DMS79 treated with DMSO at 0.1 percent for 48 hours (cell line): ENCODE data around the gene SDC4.

Source experiments
- DNase-seq: peaks from one replicate; lab custom pipeline; 2025; lab: John Stamatoyannopoulos, UW

The SDC4 gene

GRCh38 chr20:45318948-45319347 is 29.3 kb downstream of the SDC4 start:
- DNase-seq, result no peak

GRCh38 chr20:45318386-45318939 is 29.8 kb downstream of the SDC4 start:
- no peak for DNase-seq

- no peak for DNase-seq
Observed at GRCh38 chr20:45317826-45318225, 30.4 kb downstream of the SDC4 start.

- no peak for DNase-seq
Observed at GRCh38 chr20:45316150-45317080, 31.8 kb downstream of the SDC4 start.

GRCh38 chr20:45315672-45316071 is 32.6 kb downstream of the SDC4 start:
- no peak for DNase-seq

- no peak for DNase-seq
Observed at GRCh38 chr20:45313943-45314342, 34.3 kb downstream of the SDC4 start.

GRCh38 chr20:45313065-45313695 is 35.0 kb downstream of the SDC4 start:
- peak; percentile 20 for DNase-seq

- no peak for DNase-seq
Observed at GRCh38 chr20:45312241-45312640, 36.0 kb downstream of the SDC4 start.

- DNase-seq, result no peak
Observed at GRCh38 chr20:45311589-45312211, 36.5 kb downstream of the SDC4 start.

- DNase-seq, result no peak
Observed at GRCh38 chr20:45309075-45309474, 39.1 kb downstream of the SDC4 start.

GRCh38 chr20:45308117-45308778 is 40.0 kb downstream of the SDC4 start, which contains the start of gene MATN4:
TSS of gene MATN4 (minus strand) at chr20:45308299. CDS start at chr20:45305582, 2,717 bp downstream.
- DNase-seq, result no peak

- no peak for DNase-seq
Observed at GRCh38 chr20:45307076-45307640, 41.1 kb downstream of the SDC4 start.

GRCh38 chr20:45306431-45306982 is 41.7 kb downstream of the SDC4 start, which contains the start of gene RBPJL:
TSS of gene RBPJL (plus strand) at chr20:45306840. CDS start at chr20:45306923, 83 bp downstream.
- no peak for DNase-seq

GRCh38 chr20:45305262-45305661 is 43.0 kb downstream of the SDC4 start:
- DNase-seq, result no peak

GRCh38 chr20:45304464-45304999 is 43.7 kb downstream of the SDC4 start:
- DNase-seq, result no peak

GRCh38 chr20:45303586-45304463 is 44.4 kb downstream of the SDC4 start:
- no peak for DNase-seq

- no peak for DNase-seq
Observed at GRCh38 chr20:45301824-45302271, 46.4 kb downstream of the SDC4 start.

- no peak for DNase-seq
Observed at GRCh38 chr20:45300961-45301360, 47.3 kb downstream of the SDC4 start.

GRCh38 chr20:45299786-45300185 is 48.4 kb downstream of the SDC4 start:
- no peak for DNase-seq
